Measurements from ENCODE around the gene ALOXE3. TPM values are rescaled to one million over a fixed set of nuclear protein-coding genes. Genes with fewer than 3 reads are reported as not detected.
A peak's percentile ranks its signal among the peaks of the same experiment; 100 is the strongest.

Gene ALOXE3
- total RNA-seq, 1 donor from 2014 or later: not detected

DNA sequence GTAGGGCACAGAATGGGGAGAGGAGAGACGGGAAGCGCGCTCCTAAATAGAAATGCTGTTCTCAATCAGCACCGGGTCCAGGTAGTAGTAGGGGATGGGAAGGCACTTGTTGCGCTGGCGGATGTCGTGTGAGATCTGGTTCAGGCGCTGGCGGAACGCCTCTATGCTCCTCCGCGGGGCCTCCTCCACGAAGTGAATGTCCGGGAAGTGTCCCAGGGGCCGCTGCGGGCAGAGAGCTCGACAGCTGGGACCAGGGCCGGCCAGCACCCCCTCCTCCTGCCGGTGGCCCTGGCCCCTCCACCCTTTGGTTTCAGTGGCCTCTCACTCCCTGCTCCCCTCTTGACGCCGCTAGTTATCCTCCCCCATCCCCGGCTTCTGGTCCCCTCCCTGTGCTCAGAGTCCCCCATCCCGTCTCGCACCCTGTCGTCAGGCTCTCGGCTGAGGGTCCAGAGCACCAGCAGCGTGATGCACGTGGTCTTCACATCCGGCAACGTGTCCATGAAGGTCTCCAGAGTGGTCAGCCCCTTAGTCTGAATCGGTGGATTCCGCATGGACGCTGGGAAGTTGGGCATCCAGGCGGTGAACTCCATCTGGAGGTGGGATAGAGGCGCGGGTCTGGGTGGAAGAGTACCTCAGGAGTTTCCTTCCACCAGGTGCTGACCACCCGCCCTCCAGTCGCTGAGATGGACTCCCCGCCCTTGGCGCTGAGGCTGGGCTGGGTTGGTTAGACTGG lies 45.4 kb downstream of the ALOXE3 start:
- Mint-ChIP-seq H3K9me3 (no peaks in the 10 kb centered on the region), H3K4me1 (peaks cover 32% of the 10 kb centered on the region), H3K27ac (peak overlapping the region; percentile 47), H3K36me3 (ENCODE audit: low read depth) (no peaks in the 10 kb centered on the region), H3K4me3 (peak overlapping the region; percentile 78), H3K27me3 (peaks cover 45% of the 10 kb centered on the region)
- POLR2A ChIA-PET: interaction anchor here (0.9 to 3.0 kb wide), 9 partner anchors 18 to 222 kb away, joined by 3 to 18 read pairs (median 4); partner anchors contain the start of genes ALOXE3, CTC1 and SLC25A35
- CTCF ChIA-PET: interaction anchor here (0.6 to 8.7 kb wide), 20 partner anchors 8 to 520 kb away, joined by 3 to 112 read pairs (median 4); partner anchors contain the start of genes ALOX12B, ALOXE3, HES7 and RNF227
- TF ChIP-seq, protein P1, sequence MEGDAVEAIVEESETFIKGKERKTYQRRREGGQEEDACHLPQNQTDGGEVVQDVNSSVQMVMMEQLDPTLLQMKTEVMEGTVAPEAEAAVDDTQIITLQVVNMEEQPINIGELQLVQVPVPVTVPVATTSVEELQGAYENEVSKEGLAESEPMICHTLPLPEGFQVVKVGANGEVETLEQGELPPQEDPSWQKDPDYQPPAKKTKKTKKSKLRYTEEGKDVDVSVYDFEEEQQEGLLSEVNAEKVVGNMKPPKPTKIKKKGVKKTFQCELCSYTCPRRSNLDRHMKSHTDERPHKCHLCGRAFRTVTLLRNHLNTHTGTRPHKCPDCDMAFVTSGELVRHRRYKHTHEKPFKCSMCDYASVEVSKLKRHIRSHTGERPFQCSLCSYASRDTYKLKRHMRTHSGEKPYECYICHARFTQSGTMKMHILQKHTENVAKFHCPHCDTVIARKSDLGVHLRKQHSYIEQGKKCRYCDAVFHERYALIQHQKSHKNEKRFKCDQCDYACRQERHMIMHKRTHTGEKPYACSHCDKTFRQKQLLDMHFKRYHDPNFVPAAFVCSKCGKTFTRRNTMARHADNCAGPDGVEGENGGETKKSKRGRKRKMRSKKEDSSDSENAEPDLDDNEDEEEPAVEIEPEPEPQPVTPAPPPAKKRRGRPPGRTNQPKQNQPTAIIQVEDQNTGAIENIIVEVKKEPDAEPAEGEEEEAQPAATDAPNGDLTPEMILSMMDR (IDR thresholded peaks at IDR 0.05): no peak
- ATAC-seq (ENCODE audit: low read depth) (no peak), DNase-seq (no peak)
- intact Hi-C loops (cut with micrococcal nuclease): loop anchor here (1.0 to 2.0 kb wide), 6 partner anchors 13 to 227 kb away; partner anchors contain the start of gene ALOXE3

DNA sequence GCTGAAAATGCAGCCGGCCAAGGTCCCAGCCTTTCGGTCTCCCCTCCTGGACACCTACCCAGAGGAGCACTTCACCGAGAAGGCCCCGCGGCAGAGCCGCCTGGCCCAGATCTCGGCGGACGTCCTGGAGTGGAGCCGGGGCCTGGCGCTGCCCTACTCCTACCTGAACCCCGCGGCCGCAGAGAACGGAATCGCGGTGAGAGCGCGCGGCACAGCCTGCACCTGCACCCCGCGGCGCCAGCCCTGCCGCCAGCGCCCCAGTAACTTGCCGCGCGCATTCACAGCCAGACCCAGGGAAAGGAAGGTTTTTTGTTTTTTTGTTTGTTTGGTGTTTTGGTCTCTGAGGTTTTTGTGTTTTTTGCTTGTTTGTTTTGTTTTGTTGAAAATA lies 46.0 kb downstream of the ALOXE3 start:
- Mint-ChIP-seq H3K27ac (peak overlapping the region; percentile 47), H3K4me1 (peaks cover 30% of the 10 kb centered on the region), H3K27me3 (peaks cover 43% of the 10 kb centered on the region), H3K9me3 (no peaks in the 10 kb centered on the region), H3K36me3 (ENCODE audit: low read depth) (no peaks in the 10 kb centered on the region), H3K4me3 (peak overlapping the region; percentile 78)
- ATAC-seq (ENCODE audit: low read depth): no peak
- DNase-seq: no peak
- TF ChIP-seq, protein P1 (IDR thresholded peaks at IDR 0.05): no peak
- POLR2A ChIA-PET: interaction anchor here (1.3 to 3.0 kb wide), 2 partner anchors 47 to 176 kb away, joined by 4 to 14 read pairs; partner anchors contain the start of genes ALOXE3 and CTC1
- intact Hi-C loops (cut with micrococcal nuclease): loop anchor here (2.0 kb wide), 2 partner anchors 18 to 86 kb away; no protein-coding TSS in a partner anchor
- CTCF ChIA-PET: interaction anchor here (1.0 to 3.0 kb wide), 5 partner anchors 15 to 52 kb away, joined by 3 to 34 read pairs (median 6); partner anchors contain the start of gene HES7

DNA sequence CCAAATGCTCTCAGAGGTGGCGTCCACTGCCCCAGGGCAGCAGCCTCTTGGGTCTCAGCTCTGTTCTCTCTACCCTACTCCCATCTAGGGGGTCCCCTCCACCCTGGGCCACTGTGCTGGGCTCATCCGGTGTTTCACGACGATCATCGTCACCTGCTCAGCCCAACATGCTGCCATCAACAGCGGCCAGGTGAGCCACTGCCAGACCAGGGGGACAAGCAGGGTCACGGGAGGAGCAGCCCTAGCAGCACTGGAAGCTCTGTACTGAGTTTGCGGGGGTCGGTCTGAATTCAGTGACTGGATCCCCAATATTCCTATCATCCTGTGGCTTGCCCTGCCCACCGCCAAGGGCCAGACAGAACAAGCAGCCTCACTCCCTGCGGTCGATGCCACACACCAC lies 46.8 kb downstream of the ALOXE3 start:
- ChIA-PET POLR2A (interaction anchor here (3.0 kb wide), 1 partner anchor 47 kb away, joined by 14 read pairs; the partner anchor contains the start of gene ALOXE3), CTCF (interaction anchor here (1.0 to 3.6 kb wide), 5 partner anchors 11 to 53 kb away, joined by 3 to 26 read pairs (median 6); partner anchors contain the start of gene HES7)
- H3K4me1 Mint-ChIP-seq: peaks cover 30% of the 10 kb centered on the region
- H3K9me3 Mint-ChIP-seq: no peaks in the 10 kb centered on the region
- H3K4me3 Mint-ChIP-seq: no peak overlapping the region
- H3K27me3 Mint-ChIP-seq: peaks cover 43% of the 10 kb centered on the region
- no peaks in the 10 kb centered on the region for H3K36me3 Mint-ChIP-seq (ENCODE audit: low read depth)
- H3K27ac Mint-ChIP-seq: no peak overlapping the region
- intact Hi-C loops (cut with micrococcal nuclease): no loop called here
- TF ChIP-seq, protein P1 (IDR thresholded peaks at IDR 0.05): no peak
- no peak for DNase-seq
- ATAC-seq (ENCODE audit: low read depth): no peak

DNA sequence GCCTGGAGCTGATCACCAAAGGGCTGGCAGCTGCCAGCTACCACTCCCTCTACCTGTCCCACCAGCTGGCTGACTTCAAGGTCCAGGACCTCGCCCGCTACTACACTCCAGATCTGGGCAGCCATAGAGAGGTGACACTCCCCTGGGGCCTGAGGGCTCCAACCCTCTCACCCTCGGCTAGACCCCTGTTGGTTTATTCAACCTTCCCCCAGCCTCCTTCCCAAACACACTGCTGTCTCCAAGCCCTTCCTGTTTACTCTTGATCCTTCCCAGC lies 48.8 kb downstream of the ALOXE3 start:
- intact Hi-C loops (cut with micrococcal nuclease): no loop called here
- Mint-ChIP-seq H3K9me3 (no peaks in the 10 kb centered on the region), H3K4me1 (peaks cover 27% of the 10 kb centered on the region), H3K36me3 (ENCODE audit: low read depth) (no peaks in the 10 kb centered on the region), H3K4me3 (no peak overlapping the region), H3K27me3 (peaks cover 32% of the 10 kb centered on the region), H3K27ac (no peak overlapping the region)
- POLR2A ChIA-PET: interaction anchor here (0.6 to 1.5 kb wide), 2 partner anchors 30 to 104 kb away, joined by 4 to 5 read pairs; no protein-coding TSS in a partner anchor
- CTCF ChIA-PET: interaction anchor here (0.9 to 3.6 kb wide), 4 partner anchors 9 to 308 kb away, joined by 3 to 26 read pairs (median 5); no protein-coding TSS in a partner anchor
- TF ChIP-seq, protein P1 (IDR thresholded peaks at IDR 0.05): no peak
- DNase-seq (no peak), ATAC-seq (ENCODE audit: low read depth) (no peak)

All from activated B cell treated with CpG ODN at 0.5 μM for 24 hours (primary cell).